Measurements from ENCODE around the gene BTRC.

Gene BTRC

GRCh38 chr10:101560298-101561067 lies 206.5 kb downstream of the BTRC start:
- Histone ChIP-seq H3K36me3 (peaks cover 2% of the 10 kb centered on the region; the same call in 1 of the 2 replicates), H3K27ac (no peak overlapping the region), H3K27me3 (ENCODE audit: insufficient read depth, low read depth, severe bottlenecking) (no peaks in the 10 kb centered on the region), H3K4me3 (ENCODE audit: low read depth, low read length) (no peak overlapping the region), H3K9me3 (ENCODE audit: severe bottlenecking) (no peaks in the 10 kb centered on the region)
- no peak for DNase-seq
- TF ChIP-seq CTCF (IDR thresholded peaks at IDR 0.05; ENCODE audit: low read depth, low read length), result no peak

GRCh38 chr10:101561068-101561915 lies 207.3 kb downstream of the BTRC start:
- Histone ChIP-seq H3K36me3 (no peaks in the 10 kb centered on the region), H3K4me3 (ENCODE audit: low read depth, low read length) (no peak overlapping the region), H3K27ac (no peak overlapping the region), H3K27me3 (ENCODE audit: insufficient read depth, low read depth, severe bottlenecking) (no peaks in the 10 kb centered on the region), H3K9me3 (ENCODE audit: severe bottlenecking) (no peaks in the 10 kb centered on the region)
- no peak for TF ChIP-seq CTCF (IDR thresholded peaks at IDR 0.05; ENCODE audit: low read depth, low read length)
- no peak for DNase-seq

GRCh38 chr10:101562231-101562630 lies 208.3 kb downstream of the BTRC start:
- no peak overlapping the region for H3K4me3 ChIP-seq (ENCODE audit: low read depth, low read length)
- H3K9me3 ChIP-seq (ENCODE audit: severe bottlenecking), result no peaks in the 10 kb centered on the region
- no peak overlapping the region for H3K27ac ChIP-seq
- no peaks in the 10 kb centered on the region for H3K36me3 ChIP-seq
- DNase-seq, result peak; percentile 6
- no peak for TF ChIP-seq CTCF (IDR thresholded peaks at IDR 0.05; ENCODE audit: low read depth, low read length)
- H3K27me3 ChIP-seq (ENCODE audit: insufficient read depth, low read depth, severe bottlenecking), result no peaks in the 10 kb centered on the region

GRCh38 chr10:101563007-101563406 lies 209.0 kb downstream of the BTRC start:
- no peak overlapping the region for H3K27ac ChIP-seq
- no peaks in the 10 kb centered on the region for H3K9me3 ChIP-seq (ENCODE audit: severe bottlenecking)
- DNase-seq, result peak; percentile 2
- TF ChIP-seq CTCF (IDR thresholded peaks at IDR 0.05; ENCODE audit: low read depth, low read length), result no peak
- H3K27me3 ChIP-seq (ENCODE audit: insufficient read depth, low read depth, severe bottlenecking), result no peaks in the 10 kb centered on the region
- no peaks in the 10 kb centered on the region for H3K36me3 ChIP-seq
- H3K4me3 ChIP-seq (ENCODE audit: low read depth, low read length), result no peak overlapping the region

- Histone ChIP-seq H3K9me3 (ENCODE audit: severe bottlenecking) (no peaks in the 10 kb centered on the region), H3K27me3 (ENCODE audit: insufficient read depth, low read depth, severe bottlenecking) (no peaks in the 10 kb centered on the region), H3K36me3 (no peaks in the 10 kb centered on the region), H3K27ac (no peak overlapping the region), H3K4me3 (ENCODE audit: low read depth, low read length) (no peak overlapping the region)
- peak; percentile 3 for DNase-seq
- TF ChIP-seq CTCF (IDR thresholded peaks at IDR 0.05; ENCODE audit: low read depth, low read length), result no peak
Measured at GRCh38 chr10:101563497-101564040, 209.6 kb downstream of the BTRC start.

All from WERI-Rb-1 (cell line).